Adipose tissue (tissue), 3 donors: ENCODE data around the gene ZNF441. TPM values are rescaled to one million over a fixed set of nuclear protein-coding genes. Genes with fewer than 3 reads are reported as not detected.
"Not testable (repeated sequence)": the region's sequence is repeated elsewhere in the genome, so short reads cannot be mapped to it uniquely, and the experiment has no call there.

Experiments
- H3K27ac ChIP-seq: one replicate; pipeline ENCODE4 v1.5.1; 2013; ENCODE audit warnings: low read depth, low read length
- WGBS, 3 donors: extraction: QIAGEN DNeasy Blood & Tissue Kit; methylation state at CpG; one replicate each; pipeline ENCODE4 v1.1.7; 2013; 5-methylcytosine and 5-hydroxymethylcytosine counted together
- polyA plus RNA-seq, 3 donors: library from polyadenylated mRNA; stranded (reverse); fragments of 200-250 nt; gene quantifications; one replicate each; pipeline ENCODE4 v1.2.3, GENCODE V29; 2013
- donor health status: healthy with polysubstance abuse.
- donor health status: Bipolar disorder and iron deficiency.
- donor health status: healthy.

The ZNF441 gene
- polyA plus RNA-seq, 3 donors, result 1.2 to 2.4 (median 1.9) TPM

- 90 to 96% (median 91%) methylated on average over 4 of the region's 4 CpGs for WGBS, 3 donors
- H3K27ac ChIP-seq, result no peak overlapping the region
These were observed 3.2 kb downstream of the ZNF441 start for GRCh38 chr19:11769995-11770394.

GRCh38 chr19:11771520-11771919 is 4.7 kb downstream of the ZNF441 start:
- 81 to 85% (median 82%) methylated on average over 11 of the region's 11 CpGs for WGBS, 3 donors
- H3K27ac ChIP-seq, result not testable (repeated sequence)

GRCh38 chr19:11776669-11777068 is 9.9 kb downstream of the ZNF441 start:
- 97 to 99% (median 99%) methylated on average over 11 of the region's 11 CpGs for WGBS, 3 donors
- not testable (repeated sequence) for H3K27ac ChIP-seq

- H3K27ac ChIP-seq, result no peak overlapping the region
- WGBS, 3 donors, result 97 to 99% (median 97%) methylated on average over 7 of the region's 7 CpGs
These were observed 13.7 kb downstream of the ZNF441 start for GRCh38 chr19:11780431-11781020.

GRCh38 chr19:11781295-11782057 is 14.7 kb downstream of the ZNF441 start:
- H3K27ac ChIP-seq, result no peak overlapping the region
- WGBS, 3 donors, result 96 to 98% (median 97%) methylated on average over 5 of the region's 5 CpGs

- WGBS, 3 donors, result 91 to 100% (median 98%) methylated on average over 1 of the region's 1 CpG
- no peak overlapping the region for H3K27ac ChIP-seq
These were observed 17.0 kb downstream of the ZNF441 start for GRCh38 chr19:11783767-11784166.

- WGBS, 3 donors, result 97 to 98% (median 98%) methylated on average over 3 of the region's 3 CpGs
- H3K27ac ChIP-seq, result no peak overlapping the region
These were observed 17.6 kb downstream of the ZNF441 start for GRCh38 chr19:11784356-11784755.

GRCh38 chr19:11787536-11787935 is 20.7 kb downstream of the ZNF441 start:
- H3K27ac ChIP-seq, result no peak overlapping the region
- 78 to 89% (median 84%) methylated on average over 3 of the region's 3 CpGs for WGBS, 3 donors

GRCh38 chr19:11792942-11793341 is 26.1 kb downstream of the ZNF441 start:
- H3K27ac ChIP-seq, result no peak overlapping the region

- WGBS, 3 donors, result 2 to 6% (median 4%) methylated on average over 8 of the region's 8 CpGs
- no peak overlapping the region for H3K27ac ChIP-seq
These were observed 30.7 kb downstream of the ZNF441 start for GRCh38 chr19:11797491-11797890.

- H3K27ac ChIP-seq, result no peak within 1 kb of the TSS
- WGBS, 3 donors, result 0 to 1% (median 1%) methylated on average over 53 to 56 of the region's 56 CpGs
These were observed 31.9 kb downstream of the ZNF441 start, which contains the start of gene ZNF491 for GRCh38 chr19:11798391-11799330. ZNF491 (plus strand) TSS chr19:11798523; CDS start chr19:11805954, 7,431 bp downstream.

GRCh38 chr19:11806354-11807098 is 39.7 kb downstream of the ZNF441 start:
- 94 to 97% (median 94%) methylated on average over 11 of the region's 11 CpGs for WGBS, 3 donors
- H3K27ac ChIP-seq, result no peak overlapping the region

- H3K27ac ChIP-seq, result no peak overlapping the region
- 91 to 96% (median 93%) methylated on average over 2 of the region's 2 CpGs for WGBS, 3 donors
These were observed 40.2 kb downstream of the ZNF441 start for GRCh38 chr19:11807099-11807380.

GRCh38 chr19:11813703-11814028 is 46.9 kb downstream of the ZNF441 start:
- 0 to 2% (median 1%) methylated on average over 6 of the region's 6 CpGs for WGBS, 3 donors

GRCh38 chr19:11814029-11814699 is 47.4 kb downstream of the ZNF441 start, which contains the start of gene ZNF440:
ZNF440 (plus strand) TSS chr19:11814273; CDS start chr19:11814448, 175 bp downstream.
- no peak within 1 kb of the TSS for H3K27ac ChIP-seq
- 0 to 1% (median 0%) methylated on average over 50 to 55 of the region's 55 CpGs for WGBS, 3 donors

More at GRCh38 chr19:11813703-11814028, 46.9 kb downstream of the ZNF441 start:
- no peak overlapping the region for H3K27ac ChIP-seq

GRCh38 chr19:11814700-11815035 is 47.9 kb downstream of the ZNF441 start:
- H3K27ac ChIP-seq, result no peak overlapping the region
- WGBS, 3 donors, result 6 to 13% (median 8%) methylated on average over 13 of the region's 13 CpGs

GRCh38 chr19:11821474-11822109 is 54.8 kb downstream of the ZNF441 start:
- 87 to 93% (median 92%) methylated on average over 5 of the region's 5 CpGs for WGBS, 3 donors
- H3K27ac ChIP-seq, result no peak overlapping the region
